Spleen (tissue), 7 donors: ENCODE measurements around the gene PNN.

Experiments
- POLR2A ChIP-seq, 3 donors: fragments of 450-650 bp; IDR thresholded peaks; one replicate each; pipeline ENCODE4 v1.5.1; 2017; ENCODE audit warnings: antibody characterized with exemption in 3 of 3, mild to moderate bottlenecking in 1 of 3
- TF ChIP-seq, protein P1 (sequence below), 11 experiments: fragments of 200-600 bp in 7 of 11; fragments of 450-650 bp in 4 of 11; sonication (generic) in 4 of 11; IDR thresholded peaks in 8 of 11; conservative IDR thresholded peaks in 3 of 11; 1 replicate in 7 of 11; 2 replicates in 4 of 11; pipeline versions ENCODE4 v1.4.0 to v1.8.0; 2016 to 2021; ENCODE audit warnings: antibody characterized with exemption in 11 of 11, inconsistent platforms in 4 of 11, mild to moderate bottlenecking in 1 of 11
- donor health status: DM: no; HTN: no; CAD: no; lungs with moderate emphysema.
- donor health status: DM: no; HTN: no; CAD: no.
- donor health status: DM: no; HTN: no; CAD: no.

DNA sequence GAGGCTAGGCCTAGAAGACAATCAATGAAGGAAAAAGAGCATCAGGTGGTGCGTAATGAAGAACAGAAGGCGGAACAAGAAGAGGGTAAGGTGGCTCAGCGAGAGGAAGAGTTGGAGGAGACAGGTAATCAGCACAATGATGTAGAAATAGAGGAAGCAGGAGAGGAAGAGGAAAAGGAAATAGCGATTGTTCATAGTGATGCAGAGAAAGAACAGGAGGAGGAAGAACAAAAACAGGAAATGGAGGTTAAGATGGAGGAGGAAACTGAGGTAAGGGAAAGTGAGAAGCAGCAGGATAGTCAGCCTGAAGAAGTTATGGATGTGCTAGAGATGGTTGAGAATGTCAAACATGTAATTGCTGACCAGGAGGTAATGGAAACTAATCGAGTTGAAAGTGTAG lies 5.5 kb downstream of the PNN start:
- TF ChIP-seq, protein P1, sequence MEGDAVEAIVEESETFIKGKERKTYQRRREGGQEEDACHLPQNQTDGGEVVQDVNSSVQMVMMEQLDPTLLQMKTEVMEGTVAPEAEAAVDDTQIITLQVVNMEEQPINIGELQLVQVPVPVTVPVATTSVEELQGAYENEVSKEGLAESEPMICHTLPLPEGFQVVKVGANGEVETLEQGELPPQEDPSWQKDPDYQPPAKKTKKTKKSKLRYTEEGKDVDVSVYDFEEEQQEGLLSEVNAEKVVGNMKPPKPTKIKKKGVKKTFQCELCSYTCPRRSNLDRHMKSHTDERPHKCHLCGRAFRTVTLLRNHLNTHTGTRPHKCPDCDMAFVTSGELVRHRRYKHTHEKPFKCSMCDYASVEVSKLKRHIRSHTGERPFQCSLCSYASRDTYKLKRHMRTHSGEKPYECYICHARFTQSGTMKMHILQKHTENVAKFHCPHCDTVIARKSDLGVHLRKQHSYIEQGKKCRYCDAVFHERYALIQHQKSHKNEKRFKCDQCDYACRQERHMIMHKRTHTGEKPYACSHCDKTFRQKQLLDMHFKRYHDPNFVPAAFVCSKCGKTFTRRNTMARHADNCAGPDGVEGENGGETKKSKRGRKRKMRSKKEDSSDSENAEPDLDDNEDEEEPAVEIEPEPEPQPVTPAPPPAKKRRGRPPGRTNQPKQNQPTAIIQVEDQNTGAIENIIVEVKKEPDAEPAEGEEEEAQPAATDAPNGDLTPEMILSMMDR (IDR thresholded peaks at IDR 0.05 in 8 of 11, conservative IDR thresholded peaks at IDR 0.05 in 3 of 11): no peak
- TF ChIP-seq POLR2A (IDR thresholded peaks at IDR 0.05): no peak
